GM12801 (cell line): Measurements from ENCODE around the gene NMNAT3.

Experiments used
- CTCF ChIP-seq: IDR thresholded peaks from one replicate; pipeline ENCODE4 v1.5.1; 2011; ENCODE audit warnings: control low read depth; ENCODE audit not compliant: insufficient read length; ENCODE audit errors: extremely low read depth

NMNAT3 gene

DNA sequence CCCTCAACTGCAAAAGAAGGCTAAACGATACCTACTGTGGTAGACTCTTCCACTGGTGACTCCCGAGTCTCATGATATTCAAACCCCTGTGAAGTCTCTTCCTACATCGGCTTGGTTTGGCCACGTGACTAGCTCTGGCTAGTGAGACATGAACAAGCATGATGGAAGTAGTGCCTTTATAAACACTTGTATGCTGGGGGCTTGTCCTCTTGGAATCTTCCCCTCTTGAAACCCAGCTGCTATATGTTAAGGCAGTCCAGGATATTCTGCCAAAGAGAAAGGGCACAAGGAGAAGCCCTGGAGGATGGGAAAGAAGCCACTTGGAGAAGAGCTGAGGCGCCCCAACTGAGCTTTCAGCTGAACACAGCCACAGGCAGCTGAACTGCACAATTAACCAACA is 154.6 kb downstream of the NMNAT3 start:
- no peak for TF ChIP-seq CTCF

GRCh38 chr3:139522421-139522820 is 155.4 kb downstream of the NMNAT3 start:
- TF ChIP-seq CTCF, result no peak

DNA sequence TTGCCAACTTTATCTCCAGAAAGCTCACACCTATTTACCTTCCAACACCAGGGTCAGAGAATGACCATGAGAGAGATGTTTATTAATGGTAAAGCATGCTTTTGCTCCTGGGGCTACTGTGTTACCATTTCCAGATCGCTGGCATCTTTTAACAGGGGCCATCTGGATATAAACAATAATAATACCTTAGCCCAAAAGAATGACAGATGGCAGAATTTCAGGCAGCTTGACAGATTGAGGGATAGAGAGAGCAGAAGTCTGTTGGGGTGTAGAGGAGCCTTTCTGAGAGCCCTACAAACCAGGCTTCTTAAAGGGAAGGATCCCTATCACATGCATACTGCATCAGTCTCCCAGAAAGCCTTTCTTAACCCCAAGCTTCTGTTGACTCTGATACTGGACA is 156.0 kb downstream of the NMNAT3 start:
- TF ChIP-seq CTCF, result no peak

DNA sequence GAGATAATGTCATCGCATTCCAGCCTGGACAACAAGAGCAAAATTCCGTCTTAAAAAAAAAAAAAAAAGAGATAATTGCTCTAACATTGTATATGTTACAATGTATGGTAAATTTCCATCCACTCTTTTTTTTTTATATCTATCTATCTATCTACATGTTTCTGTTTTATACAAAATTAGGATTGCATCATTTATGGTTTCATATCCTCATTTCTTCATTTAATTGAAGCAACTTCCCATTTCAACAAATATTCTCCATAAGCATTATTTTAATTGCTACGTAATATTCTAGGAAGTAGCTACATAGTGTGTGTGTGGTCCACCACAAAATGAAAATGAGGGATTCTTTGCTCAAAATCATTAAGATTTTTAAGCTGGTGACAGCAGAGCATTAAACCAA is 156.6 kb downstream of the NMNAT3 start:
- no peak for TF ChIP-seq CTCF

DNA sequence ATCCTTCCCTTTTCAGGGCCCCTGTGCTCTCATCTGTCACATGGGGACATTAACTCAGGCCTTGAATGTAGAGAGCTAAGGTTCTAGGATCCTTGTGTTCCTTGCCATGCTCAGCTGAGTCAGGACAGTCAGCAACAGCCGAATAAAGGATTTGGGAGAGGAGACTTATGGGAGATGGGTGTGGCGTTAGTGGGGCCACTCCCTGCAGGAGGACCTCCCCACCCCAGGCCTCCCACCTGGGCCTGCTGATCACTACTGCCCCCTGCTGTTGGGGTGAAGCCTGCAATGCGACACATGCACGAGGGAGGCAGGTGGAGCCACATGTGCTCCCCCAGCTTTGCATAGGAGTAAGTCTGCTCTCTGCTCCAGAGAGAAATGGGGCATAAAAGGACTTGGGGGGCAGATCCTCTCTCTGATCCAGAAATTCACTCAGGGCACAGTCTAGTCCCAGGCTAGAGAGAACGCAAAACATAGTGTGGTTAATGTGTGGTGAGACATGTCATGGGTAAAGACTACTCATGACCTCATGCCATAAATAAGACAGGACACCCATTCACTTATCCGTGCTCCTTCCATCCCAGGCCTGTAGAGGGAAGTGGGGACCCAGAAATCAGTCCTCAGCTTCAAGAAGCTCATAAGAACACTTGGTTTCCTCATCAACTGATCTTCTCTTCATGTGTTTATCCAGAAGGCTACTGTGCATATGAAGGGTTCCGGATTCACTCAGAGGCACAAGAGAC is 157.6 kb downstream of the NMNAT3 start:
- no peak for TF ChIP-seq CTCF

DNA sequence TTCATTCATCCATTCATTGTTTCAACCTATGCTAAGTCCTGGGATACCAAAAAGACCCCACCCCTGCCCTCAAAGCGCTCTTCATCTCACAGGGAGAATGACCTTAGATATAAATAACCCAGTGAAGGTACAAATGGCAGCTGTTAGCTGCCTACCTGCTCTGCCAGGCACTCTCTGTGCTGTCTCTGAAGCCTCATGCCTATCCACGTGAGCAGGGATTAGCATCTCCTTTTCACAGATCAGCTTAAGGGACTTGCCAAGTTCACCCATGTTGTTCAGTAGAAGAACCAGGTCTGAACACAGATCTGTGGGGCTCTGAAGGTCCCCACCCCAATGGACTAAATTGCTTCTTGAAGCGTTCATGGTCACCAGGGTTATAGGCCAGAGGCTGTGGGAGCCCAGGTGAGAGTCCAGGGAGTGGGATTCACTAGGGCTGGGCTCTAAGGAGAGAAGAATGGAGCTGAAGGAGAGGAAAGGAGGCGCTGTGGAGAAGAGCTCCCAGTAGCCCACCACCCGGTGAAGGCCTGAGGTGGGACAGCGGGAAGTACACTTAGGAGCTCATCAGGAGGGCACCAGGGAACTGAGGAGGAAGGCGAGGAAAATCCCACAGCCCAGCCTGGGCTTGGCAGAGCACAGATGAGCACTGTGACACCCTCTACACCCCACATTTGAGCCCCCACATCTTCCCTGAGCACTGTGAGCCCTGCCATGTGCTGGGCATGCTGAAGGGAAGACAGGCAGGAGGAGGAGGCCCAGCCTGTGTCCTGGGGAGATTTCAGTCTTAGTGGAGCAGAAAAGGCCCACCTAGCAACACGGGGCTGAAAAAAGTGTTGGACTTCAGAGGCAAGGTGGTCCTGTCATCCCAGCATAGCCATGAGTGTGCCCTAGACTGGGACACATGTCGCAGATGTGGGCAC is 158.6 kb downstream of the NMNAT3 start:
- no peak for TF ChIP-seq CTCF

- TF ChIP-seq CTCF, result no peak
Measured at GRCh38 chr3:139518306-139518705, 159.5 kb downstream of the NMNAT3 start.
